MM.1S (cell line): ENCODE measurements around the gene SLC9A4.

ENCODE experiments used
- DNase-seq: peaks from one replicate; pipeline ENCODE4 v3.0.0-alpha.2; 2015
- H2AFZ ChIP-seq: fragments of 300-600 bp; sonication (generic); 2 replicates; pipeline ENCODE4 v1.6.0; 2016; ENCODE audit warnings: antibody characterized with exemption, low read length
- H3F3A ChIP-seq: fragments of 300-600 bp; sonication (generic); 2 replicates; pipeline ENCODE4 v1.6.1; 2016; ENCODE audit warnings: mild to moderate bottlenecking, antibody characterized with exemption, low read length, moderate library complexity, mixed read lengths; ENCODE audit not compliant: insufficient read depth
- H3K27ac ChIP-seq: fragments of 300-600 bp; sonication (generic); 2 replicates; pipeline ENCODE4 v1.5.1; 2016; ENCODE audit warnings: mild to moderate bottlenecking, low read length
- H3K27me3 ChIP-seq: fragments of 300-600 bp; sonication (generic); replicated peaks from 2 replicates; pipeline ENCODE4 v1.6.0; 2016; ENCODE audit warnings: low read length; ENCODE audit not compliant: insufficient read depth
- H3K36me3 ChIP-seq: fragments of 300-600 bp; sonication (generic); replicated peaks from 2 replicates; pipeline ENCODE4 v1.6.1; 2016; ENCODE audit warnings: mild to moderate bottlenecking, low read length, mixed read lengths; ENCODE audit not compliant: insufficient read depth
- H3K4me1 ChIP-seq: fragments of 300-600 bp; sonication (generic); 2 replicates; pipeline ENCODE4 v1.6.1; 2016; ENCODE audit warnings: low read length, mixed read lengths
- H3K4me2 ChIP-seq: fragments of 300-600 bp; sonication (generic); 2 replicates; pipeline ENCODE4 v1.6.0; 2016; ENCODE audit warnings: low read depth, low read length
- H3K4me3 ChIP-seq: fragments of 300-600 bp; sonication (generic); 2 replicates; pipeline ENCODE4 v1.5.1; 2016; ENCODE audit warnings: low read length, mixed read lengths
- H3K79me2 ChIP-seq: fragments of 300-600 bp; sonication (generic); 2 replicates; pipeline ENCODE4 v1.6.1; 2016; ENCODE audit warnings: mixed run types, low read length, mixed read lengths
- H3K9ac ChIP-seq: fragments of 300-600 bp; sonication (generic); 2 replicates; pipeline ENCODE4 v1.6.1; 2016; ENCODE audit warnings: low read length, mixed read lengths
- H3K9me2 ChIP-seq: fragments of 300-600 bp; sonication (generic); replicated peaks from 2 replicates; pipeline ENCODE4 v1.6.1; 2016; ENCODE audit warnings: mild to moderate bottlenecking, low read length, mixed read lengths; ENCODE audit not compliant: insufficient read depth
- H3K9me3 ChIP-seq: fragments of 300-600 bp; sonication (generic); replicated peaks from 2 replicates; pipeline ENCODE4 v1.6.1; 2016; ENCODE audit warnings: mild to moderate bottlenecking, low read length, mixed read lengths; ENCODE audit not compliant: insufficient read depth
- H4K20me1 ChIP-seq: fragments of 300-600 bp; sonication (generic); 2 replicates; pipeline ENCODE4 v1.6.1; 2016; ENCODE audit warnings: mild to moderate bottlenecking, low read length, moderate library complexity, mixed read lengths; ENCODE audit not compliant: insufficient read depth
- EZH2 ChIP-seq: fragments of 300-600 bp; sonication (generic); optimal IDR thresholded peaks from 2 replicates; pipeline ENCODE3; 2017; ENCODE audit warnings: low read depth, mild to moderate bottlenecking, antibody characterized with exemption, low read length, mixed read lengths
- EZH2phosphoT487 ChIP-seq: fragments of 300-600 bp; sonication (generic); IDR thresholded peaks from 2 replicates; pipeline ENCODE4 v1.6.1; 2018; ENCODE audit warnings: antibody characterized with exemption, low read length
- TF ChIP-seq, protein P1 (sequence below): fragments of 300-600 bp; sonication (generic); IDR thresholded peaks from 2 replicates; pipeline ENCODE4 v1.5.1; 2016; ENCODE audit warnings: antibody characterized with exemption, low read length, mixed read lengths

SLC9A4 gene

DNA sequence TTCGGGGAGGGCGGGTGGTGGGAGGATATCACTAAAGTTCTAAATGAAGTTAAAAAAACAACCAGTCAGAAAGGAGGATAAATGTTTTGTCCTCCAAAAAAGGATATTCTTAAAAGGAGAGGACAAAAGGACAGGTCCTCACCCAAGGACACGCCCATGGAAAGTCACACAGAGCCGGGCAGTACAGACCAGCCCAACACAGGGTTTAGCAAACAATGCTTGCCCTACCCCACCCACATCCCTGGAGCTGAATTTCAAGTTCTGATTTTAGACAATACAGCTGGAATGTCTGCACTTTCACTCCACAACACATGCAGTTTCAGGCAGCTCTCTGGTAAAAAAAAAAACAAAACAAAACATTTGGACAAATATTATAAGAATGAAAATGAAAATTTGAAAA lies 67.9 kb downstream of the SLC9A4 start:
- H3K4me2 ChIP-seq = no peak overlapping the region
- no peaks in the 10 kb centered on the region for H3K9me3 ChIP-seq
- H2AFZ ChIP-seq = no peak overlapping the region
- H3K4me3 ChIP-seq = no peak overlapping the region
- no peak for TF ChIP-seq EZH2
- TF ChIP-seq, protein P1, sequence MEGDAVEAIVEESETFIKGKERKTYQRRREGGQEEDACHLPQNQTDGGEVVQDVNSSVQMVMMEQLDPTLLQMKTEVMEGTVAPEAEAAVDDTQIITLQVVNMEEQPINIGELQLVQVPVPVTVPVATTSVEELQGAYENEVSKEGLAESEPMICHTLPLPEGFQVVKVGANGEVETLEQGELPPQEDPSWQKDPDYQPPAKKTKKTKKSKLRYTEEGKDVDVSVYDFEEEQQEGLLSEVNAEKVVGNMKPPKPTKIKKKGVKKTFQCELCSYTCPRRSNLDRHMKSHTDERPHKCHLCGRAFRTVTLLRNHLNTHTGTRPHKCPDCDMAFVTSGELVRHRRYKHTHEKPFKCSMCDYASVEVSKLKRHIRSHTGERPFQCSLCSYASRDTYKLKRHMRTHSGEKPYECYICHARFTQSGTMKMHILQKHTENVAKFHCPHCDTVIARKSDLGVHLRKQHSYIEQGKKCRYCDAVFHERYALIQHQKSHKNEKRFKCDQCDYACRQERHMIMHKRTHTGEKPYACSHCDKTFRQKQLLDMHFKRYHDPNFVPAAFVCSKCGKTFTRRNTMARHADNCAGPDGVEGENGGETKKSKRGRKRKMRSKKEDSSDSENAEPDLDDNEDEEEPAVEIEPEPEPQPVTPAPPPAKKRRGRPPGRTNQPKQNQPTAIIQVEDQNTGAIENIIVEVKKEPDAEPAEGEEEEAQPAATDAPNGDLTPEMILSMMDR = no peak
- H3K27me3 ChIP-seq = no peaks in the 10 kb centered on the region
- no peak overlapping the region for H3K9ac ChIP-seq
- H3K36me3 ChIP-seq = no peaks in the 10 kb centered on the region
- no peak overlapping the region for H3K27ac ChIP-seq
- no peaks in the 10 kb centered on the region for H3F3A ChIP-seq
- no peaks in the 10 kb centered on the region for H3K9me2 ChIP-seq
- DNase-seq = no peak
- H3K79me2 ChIP-seq = no peaks in the 10 kb centered on the region
- no peaks in the 10 kb centered on the region for H3K4me1 ChIP-seq
- H4K20me1 ChIP-seq = no peaks in the 10 kb centered on the region

DNA sequence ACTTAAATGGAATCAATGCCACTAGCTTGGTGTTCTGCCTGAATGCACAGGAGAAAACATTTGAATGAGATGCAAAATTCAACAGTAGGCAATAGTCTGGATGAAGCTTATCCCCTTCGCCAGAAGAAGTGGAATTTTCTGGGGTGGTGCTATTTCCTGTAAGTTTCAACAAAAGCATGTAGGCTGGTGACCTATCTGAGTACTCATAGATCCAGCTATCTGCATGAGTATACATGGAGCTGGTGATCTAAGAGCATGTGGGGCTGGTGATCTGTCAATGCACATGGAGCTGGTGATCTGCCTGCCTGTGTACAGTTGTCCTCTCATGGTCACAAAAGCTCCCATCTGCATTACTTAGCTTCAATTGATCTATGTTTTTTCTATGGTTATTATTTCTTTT lies 71.2 kb downstream of the SLC9A4 start:
- TF ChIP-seq, protein P1 = no peak
- TF ChIP-seq EZH2phosphoT487 = no peak
- TF ChIP-seq EZH2 = no peak
- H4K20me1 ChIP-seq = no peaks in the 10 kb centered on the region
- H3F3A ChIP-seq = no peaks in the 10 kb centered on the region
- H3K4me1 ChIP-seq = no peaks in the 10 kb centered on the region
- no peaks in the 10 kb centered on the region for H3K36me3 ChIP-seq
- H3K9me3 ChIP-seq = no peaks in the 10 kb centered on the region
- no peak overlapping the region for H3K4me3 ChIP-seq
- no peaks in the 10 kb centered on the region for H3K27me3 ChIP-seq
- no peak overlapping the region for H2AFZ ChIP-seq
- no peak for DNase-seq
- no peak overlapping the region for H3K9ac ChIP-seq
- no peak overlapping the region for H3K27ac ChIP-seq
- H3K4me2 ChIP-seq = no peak overlapping the region
- no peaks in the 10 kb centered on the region for H3K79me2 ChIP-seq
- no peaks in the 10 kb centered on the region for H3K9me2 ChIP-seq

DNA sequence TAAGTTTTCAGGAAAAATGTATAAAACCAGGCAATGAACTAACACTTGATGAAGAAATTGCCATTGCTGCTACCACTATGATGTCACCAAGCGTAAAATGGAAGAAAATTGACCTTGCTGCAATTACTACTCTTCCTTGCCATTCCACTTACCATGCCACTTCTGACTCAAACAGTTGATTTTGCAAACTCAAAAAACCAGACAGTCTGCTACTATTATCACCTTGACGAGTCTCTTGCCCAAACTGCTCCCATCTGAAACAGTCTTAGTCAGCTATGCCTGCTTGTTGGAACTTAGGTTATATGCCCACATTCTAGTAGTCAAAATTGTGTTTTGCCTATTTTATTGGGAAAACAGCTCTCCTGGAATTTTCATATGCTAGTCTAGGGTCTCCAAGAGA lies 74.4 kb downstream of the SLC9A4 start:
- Histone ChIP-seq H3K4me3 (no peak overlapping the region), H3K36me3 (no peaks in the 10 kb centered on the region), H3K27ac (no peak overlapping the region), H4K20me1 (no peaks in the 10 kb centered on the region), H3K79me2 (no peaks in the 10 kb centered on the region), H3F3A (no peaks in the 10 kb centered on the region), H3K9me2 (no peaks in the 10 kb centered on the region), H3K4me2 (no peak overlapping the region), H3K9me3 (no peaks in the 10 kb centered on the region), H3K27me3 (no peaks in the 10 kb centered on the region), H3K9ac (no peak overlapping the region), H2AFZ (no peak overlapping the region), H3K4me1 (no peaks in the 10 kb centered on the region)
- no peak for TF ChIP-seq EZH2
- TF ChIP-seq, protein P1 = no peak
- DNase-seq = no peak

DNA sequence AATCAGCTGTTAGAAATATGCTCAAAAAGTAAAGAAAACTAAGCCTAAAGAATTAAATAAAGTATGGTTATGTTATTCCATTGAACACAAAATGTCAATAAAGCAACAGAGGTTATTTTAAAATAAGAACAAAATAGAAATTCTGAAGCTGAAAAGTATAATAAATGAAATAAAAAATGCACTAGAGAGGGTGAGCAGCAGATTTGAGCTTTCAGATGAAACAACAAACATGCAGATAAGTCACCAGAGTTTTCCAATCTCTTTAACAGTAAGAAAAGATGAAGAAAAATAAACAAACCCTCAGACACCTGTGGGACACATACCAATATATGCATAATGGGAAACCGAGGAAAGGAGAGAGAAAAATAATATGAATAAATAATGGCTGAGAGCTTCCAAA lies 76.0 kb downstream of the SLC9A4 start:
- H3K9me2 ChIP-seq = no peaks in the 10 kb centered on the region
- no peaks in the 10 kb centered on the region for H3K4me1 ChIP-seq
- no peak overlapping the region for H2AFZ ChIP-seq
- no peaks in the 10 kb centered on the region for H3K79me2 ChIP-seq
- no peak overlapping the region for H3K4me2 ChIP-seq
- H3F3A ChIP-seq = no peaks in the 10 kb centered on the region
- no peak for DNase-seq
- no peaks in the 10 kb centered on the region for H3K27me3 ChIP-seq
- no peak overlapping the region for H3K4me3 ChIP-seq
- H4K20me1 ChIP-seq = no peaks in the 10 kb centered on the region
- H3K9me3 ChIP-seq = no peaks in the 10 kb centered on the region
- H3K9ac ChIP-seq = no peak overlapping the region
- H3K36me3 ChIP-seq = no peaks in the 10 kb centered on the region
- no peak overlapping the region for H3K27ac ChIP-seq
- no peak for TF ChIP-seq EZH2phosphoT487
- TF ChIP-seq, protein P1 = no peak
- no peak for TF ChIP-seq EZH2
